Endothelial cell of umbilical vein (primary cell): ENCODE results near the gene CNOT11.

ENCODE experiments used
- CTCF ChIP-seq, 2 donors: IDR thresholded peaks; 1 replicate in 1 of 2; 2 replicates in 1 of 2; pipeline ENCODE4 v1.5.1; 2011; ENCODE audit warnings: low read length in 2 of 2, mild to moderate bottlenecking in 2 of 2, moderate library complexity in 2 of 2, control low read depth in 1 of 2, inconsistent platforms in 1 of 2, low read depth in 1 of 2; ENCODE audit not compliant: insufficient read depth in 1 of 2; ENCODE audit errors: extremely low read depth in 1 of 2
- EZH2 ChIP-seq: IDR thresholded peaks from 2 replicates; pipeline ENCODE4 v1.6.1; 2012; ENCODE audit warnings: borderline replicate concordance, low read depth, mild to moderate bottlenecking, moderate library complexity, low read length, inconsistent platforms; ENCODE audit not compliant: severe bottlenecking
- FOS ChIP-seq: IDR thresholded peaks from 2 replicates; pipeline ENCODE4 v1.6.1; 2011; ENCODE audit warnings: mild to moderate bottlenecking, low read length, moderate library complexity, borderline replicate concordance; ENCODE audit not compliant: insufficient read depth
- MAX ChIP-seq: IDR thresholded peaks from 2 replicates; pipeline ENCODE4 v1.6.1; 2011; ENCODE audit not compliant: insufficient read depth, insufficient read length
- MYC ChIP-seq: IDR thresholded peaks from one replicate; pipeline ENCODE4 v1.6.1; 2011; ENCODE audit warnings: mild to moderate bottlenecking, low read depth, low read length
- POLR2A ChIP-seq: IDR thresholded peaks from 2 replicates; pipeline ENCODE4 v1.6.1; 2012; ENCODE audit warnings: low read depth, mild to moderate bottlenecking, control low read depth, low read length
- POLR2AphosphoS5 ChIP-seq: IDR thresholded peaks from 2 replicates; pipeline ENCODE4 v1.6.1; 2012; ENCODE audit warnings: low read depth, mild to moderate bottlenecking, control low read depth, low read length, moderate library complexity; ENCODE audit not compliant: insufficient read depth

GRCh38 chr2:101290711-101291110 is 38.0 kb downstream of the CNOT11 start:
- TF ChIP-seq CTCF (IDR thresholded peaks at IDR 0.05; ENCODE audit: extremely low read depth in 1 of 2, insufficient read depth in 1 of 2, low read depth in 1 of 2, low read length in 2 of 2), result no peak
- TF ChIP-seq POLR2AphosphoS5, result no peak
- TF ChIP-seq POLR2A, result no peak
- no peak for TF ChIP-seq MAX
- TF ChIP-seq MYC, result no peak
- no peak for TF ChIP-seq FOS
- TF ChIP-seq EZH2, result no peak
